Stimulated activated CD4-positive, alpha-beta T cell treated with anti-CD3 and anti-CD28 coated beads, Interleukin-12 subunit alpha, Interleukin-12 subunit beta, amount 100 ng/mL, for 24 hours (primary cell): ENCODE data around the gene HIBCH.
"Not testable (repeated sequence)": the region's sequence is repeated elsewhere in the genome, so short reads cannot be mapped to it uniquely, and the experiment has no call there.

Experiments
- DNase-seq, 2 experiments: peaks; one replicate each; pipeline ENCODE4 v3.0.0-alpha.2; 2020; ENCODE audit warnings: low read depth in 2 of 2

The HIBCH gene

GRCh38 chr2:190235551-190236075 is 84.0 kb downstream of the HIBCH start:
- no peak for DNase-seq

GRCh38 chr2:190235101-190235500 is 84.5 kb downstream of the HIBCH start:
- no peak for DNase-seq

- not testable (repeated sequence) for DNase-seq
Observed at GRCh38 chr2:190223989-190224388, 95.6 kb downstream of the HIBCH start.

GRCh38 chr2:190222745-190223144 is 96.9 kb downstream of the HIBCH start:
- DNase-seq = not testable (repeated sequence)

GRCh38 chr2:190221429-190221828 is 98.2 kb downstream of the HIBCH start:
- no peak for DNase-seq

- no peak for DNase-seq
Observed at GRCh38 chr2:190219186-190219585, 100.4 kb downstream of the HIBCH start.

GRCh38 chr2:190217616-190218015 is 102.0 kb downstream of the HIBCH start:
- no peak for DNase-seq

GRCh38 chr2:190216829-190217228 is 102.8 kb downstream of the HIBCH start:
- no peak for DNase-seq

- no peak for DNase-seq
Observed at GRCh38 chr2:190215620-190216019, 104.0 kb downstream of the HIBCH start.

- DNase-seq = no peak
Observed at GRCh38 chr2:190214426-190215194, 105.0 kb downstream of the HIBCH start.

- no peak for DNase-seq
Observed at GRCh38 chr2:190213441-190214335, 105.9 kb downstream of the HIBCH start.

- DNase-seq = no peak
Observed at GRCh38 chr2:190210471-190210870, 109.2 kb downstream of the HIBCH start.

- no peak for DNase-seq
Observed at GRCh38 chr2:190209559-190209958, 110.1 kb downstream of the HIBCH start.

GRCh38 chr2:190207930-190208329 is 111.7 kb downstream of the HIBCH start:
- DNase-seq = no peak

- no peak for DNase-seq
Observed at GRCh38 chr2:190205657-190206056, 114.0 kb downstream of the HIBCH start.

GRCh38 chr2:190202604-190203003 is 117.0 kb downstream of the HIBCH start:
- DNase-seq = no peak

- no peak for DNase-seq
Observed at GRCh38 chr2:190202018-190202417, 117.6 kb downstream of the HIBCH start.

GRCh38 chr2:190200603-190201002 is 119.0 kb downstream of the HIBCH start:
- DNase-seq = no peak

- DNase-seq = no peak
Observed at GRCh38 chr2:190199530-190199929, 120.1 kb downstream of the HIBCH start.

GRCh38 chr2:190199109-190199508 is 120.5 kb downstream of the HIBCH start:
- DNase-seq = no peak

- DNase-seq = no peak
Observed at GRCh38 chr2:190197143-190197720, 122.4 kb downstream of the HIBCH start.

- DNase-seq = no peak
Observed at GRCh38 chr2:190190507-190191162, 129.0 kb downstream of the HIBCH start.
